Karpas-422 (cell line): Measurements from ENCODE around the gene PDE2A. TPM values are rescaled to one million over a fixed set of nuclear protein-coding genes. Genes with fewer than 3 reads are reported as not detected.

Experiments
- DNase-seq: peaks from one replicate; pipeline ENCODE4 v3.0.0-alpha.2; 2015
- H2AFZ ChIP-seq: fragments of 200-600 bp; sonication (generic); 2 replicates; pipeline ENCODE4 v1.6.1; 2014; ENCODE audit warnings: antibody characterized with exemption, low read length, mixed read lengths
- H3K27ac ChIP-seq: fragments of 200-600 bp; sonication (generic); 2 replicates; pipeline ENCODE4 v1.5.1; 2014; ENCODE audit warnings: mild to moderate bottlenecking, low read length, moderate library complexity
- H3K27me3 ChIP-seq: fragments of 200-600 bp; sonication (generic); 2 replicates; pipeline ENCODE4 v1.6.1; 2014; ENCODE audit warnings: low read length, mixed read lengths
- H3K36me3 ChIP-seq: fragments of 200-600 bp; sonication (generic); 2 replicates; pipeline ENCODE4 v1.6.1; 2014; ENCODE audit warnings: low read length, mixed read lengths; ENCODE audit not compliant: insufficient read depth
- H3K4me1 ChIP-seq: fragments of 200-600 bp; sonication (generic); 2 replicates; pipeline ENCODE4 v1.6.1; 2014; ENCODE audit warnings: mild to moderate bottlenecking, low read length, mixed read lengths
- H3K4me2 ChIP-seq: fragments of 200-600 bp; sonication (generic); 2 replicates; pipeline ENCODE4 v1.6.1; 2014; ENCODE audit warnings: low read length, low read depth, mild to moderate bottlenecking; ENCODE audit not compliant: poor library complexity, severe bottlenecking
- H3K4me3 ChIP-seq: fragments of 200-600 bp; sonication (generic); 2 replicates; pipeline ENCODE4 v1.5.1; 2014; ENCODE audit warnings: mild to moderate bottlenecking, antibody characterized with exemption, low read length, mixed read lengths
- H3K79me2 ChIP-seq: fragments of 200-600 bp; sonication (generic); 2 replicates; pipeline ENCODE4 v1.6.1; 2014; ENCODE audit warnings: mild to moderate bottlenecking, low read length, mixed read lengths
- H3K9ac ChIP-seq: fragments of 200-600 bp; sonication (generic); 2 replicates; pipeline ENCODE4 v1.6.0; 2014; ENCODE audit warnings: low read length
- H3K9me2 ChIP-seq: fragments of 200-600 bp; sonication (generic), shearing (Covaris generic); replicated peaks from 2 replicates; pipeline ENCODE4 v1.6.0; 2014; ENCODE audit warnings: mild to moderate bottlenecking, low read length, moderate library complexity; ENCODE audit not compliant: insufficient read depth
- H3K9me3 ChIP-seq: fragments of 300-700, 200-600 bp; sonication (generic); 2 replicates; pipeline ENCODE4 v1.6.1; 2014; ENCODE audit warnings: low read length, mixed read lengths
- H4K20me1 ChIP-seq: fragments of 200-600 bp; sonication (generic); 2 replicates; pipeline ENCODE4 v1.6.1; 2014; ENCODE audit warnings: mild to moderate bottlenecking, antibody characterized with exemption, low read length, low read depth; ENCODE audit not compliant: insufficient read depth
- total RNA-seq: library from RNA; depleted of rRNA; stranded (reverse); fragments of >200 nt; shearing (Covaris generic); gene quantifications from 2 replicates; pipeline ENCODE4 v1.2.3, GENCODE V29; 2014; ENCODE audit warnings: low replicate concordance; rRNA removed

The PDE2A gene
- total RNA-seq = 1.8 and 10.4 TPM in 2 replicates

- H3K79me2 ChIP-seq = no peaks in the 10 kb centered on the region
- H3K4me3 ChIP-seq = no peak within 1 kb of the TSS
- H3K9me3 ChIP-seq = no peaks in the 10 kb centered on the region; the same call in 1 of the 2 replicates
- H3K9me2 ChIP-seq = no peaks in the 10 kb centered on the region
- H3K27ac ChIP-seq = no peak within 1 kb of the TSS
- H2AFZ ChIP-seq = no peak within 1 kb of the TSS
- no peak within 1 kb of the TSS for H3K9ac ChIP-seq
- no peak within 1 kb of the TSS for H3K4me2 ChIP-seq
- H3K4me1 ChIP-seq = no peaks in the 10 kb centered on the region
- peaks cover 18% of the 10 kb centered on the region; the same call in 1 of the 2 replicates for H4K20me1 ChIP-seq
- peaks cover 17% of the 10 kb centered on the region for H3K36me3 ChIP-seq
- DNase-seq = no peak
- no peaks in the 10 kb centered on the region for H3K27me3 ChIP-seq
Observed at GRCh38 chr11:72673943-72674828, at the start of gene PDE2A. PDE2A (minus strand) TSS chr11:72674422; CDS start chr11:72674207, 215 bp downstream.

GRCh38 chr11:72723508-72723907 lies 49.3 kb upstream of the PDE2A start:
- Histone ChIP-seq H3K36me3 (no peaks in the 10 kb centered on the region; the same call in 1 of the 2 replicates), H3K4me3 (no peak overlapping the region), H3K4me1 (peaks cover 75% of the 10 kb centered on the region), H3K79me2 (peaks cover 91% of the 10 kb centered on the region), H3K9ac (no peak overlapping the region), H2AFZ (no peak overlapping the region), H3K4me2 (peak overlapping the region; percentile 95), H3K9me3 (no peaks in the 10 kb centered on the region), H4K20me1 (peaks cover 50% of the 10 kb centered on the region), H3K27me3 (no peaks in the 10 kb centered on the region), H3K9me2 (no peaks in the 10 kb centered on the region), H3K27ac (no peak overlapping the region)
- no peak for DNase-seq

- Histone ChIP-seq H3K4me3 (peak overlapping the region; percentile 88), H4K20me1 (peaks cover 62% of the 10 kb centered on the region), H3K27ac (peak overlapping the region; percentile 82), H3K4me2 (peak overlapping the region; percentile 95), H3K9me3 (no peaks in the 10 kb centered on the region), H3K9ac (peak overlapping the region; percentile 91), H3K27me3 (no peaks in the 10 kb centered on the region), H3K9me2 (no peaks in the 10 kb centered on the region), H3K4me1 (peaks cover 69% of the 10 kb centered on the region), H2AFZ (no peak overlapping the region), H3K79me2 (peaks cover 91% of the 10 kb centered on the region), H3K36me3 (no peaks in the 10 kb centered on the region; the same call in 1 of the 2 replicates)
- peak; percentile 93 for DNase-seq
Observed at GRCh38 chr11:72722050-72722748, 48.0 kb upstream of the PDE2A start.

GRCh38 chr11:72721689-72722049 lies 47.4 kb upstream of the PDE2A start:
- Histone ChIP-seq H3K4me2 (peak overlapping the region; percentile 95), H4K20me1 (peaks cover 65% of the 10 kb centered on the region), H3K4me3 (peak overlapping the region; percentile 88), H3K27me3 (no peaks in the 10 kb centered on the region), H2AFZ (no peak overlapping the region), H3K9me2 (no peaks in the 10 kb centered on the region), H3K9ac (peak overlapping the region; percentile 91), H3K9me3 (no peaks in the 10 kb centered on the region), H3K79me2 (peaks cover 93% of the 10 kb centered on the region), H3K36me3 (no peaks in the 10 kb centered on the region; the same call in 1 of the 2 replicates), H3K27ac (peak overlapping the region; percentile 82), H3K4me1 (peaks cover 69% of the 10 kb centered on the region)
- DNase-seq = no peak

- H3K27me3 ChIP-seq = no peaks in the 10 kb centered on the region
- no peaks in the 10 kb centered on the region for H3K9me2 ChIP-seq
- peaks cover 69% of the 10 kb centered on the region for H3K4me1 ChIP-seq
- no peaks in the 10 kb centered on the region for H3K9me3 ChIP-seq
- H2AFZ ChIP-seq = no peak overlapping the region
- peak overlapping the region; percentile 82 for H3K27ac ChIP-seq
- peaks cover 69% of the 10 kb centered on the region for H4K20me1 ChIP-seq
- peak; percentile 62 for DNase-seq
- H3K4me3 ChIP-seq = peak overlapping the region; percentile 88
- peak overlapping the region; percentile 91 for H3K9ac ChIP-seq
- peaks cover 97% of the 10 kb centered on the region for H3K79me2 ChIP-seq
- no peaks in the 10 kb centered on the region; the same call in 1 of the 2 replicates for H3K36me3 ChIP-seq
- H3K4me2 ChIP-seq = peak overlapping the region; percentile 95
Observed at GRCh38 chr11:72721276-72721675, 47.1 kb upstream of the PDE2A start.

- no peak for DNase-seq
- peaks cover 65% of the 10 kb centered on the region for H4K20me1 ChIP-seq
- no peaks in the 10 kb centered on the region for H3K9me3 ChIP-seq
- H3K9me2 ChIP-seq = no peaks in the 10 kb centered on the region
- peak overlapping the region; percentile 88 for H3K4me3 ChIP-seq
- H3K27me3 ChIP-seq = no peaks in the 10 kb centered on the region
- H3K79me2 ChIP-seq = peaks cover 95% of the 10 kb centered on the region
- H3K36me3 ChIP-seq = no peaks in the 10 kb centered on the region; the same call in 1 of the 2 replicates
- H2AFZ ChIP-seq = no peak overlapping the region
- peak overlapping the region; percentile 95 for H3K4me2 ChIP-seq
- H3K27ac ChIP-seq = peak overlapping the region; percentile 82
- H3K9ac ChIP-seq = peak overlapping the region; percentile 91
- H3K4me1 ChIP-seq = peaks cover 68% of the 10 kb centered on the region
Observed at GRCh38 chr11:72720784-72721183, 46.6 kb upstream of the PDE2A start.

- Histone ChIP-seq H3K4me3 (peak overlapping the region; percentile 88; the same call in 1 of the 2 replicates), H3K27me3 (no peaks in the 10 kb centered on the region), H3K79me2 (peaks cover 94% of the 10 kb centered on the region), H3K27ac (peak overlapping the region; percentile 82), H2AFZ (no peak overlapping the region), H3K9me3 (no peaks in the 10 kb centered on the region), H3K4me2 (peak overlapping the region; percentile 95), H4K20me1 (peaks cover 61% of the 10 kb centered on the region; the same call in 1 of the 2 replicates), H3K4me1 (peaks cover 62% of the 10 kb centered on the region), H3K9me2 (no peaks in the 10 kb centered on the region), H3K36me3 (no peaks in the 10 kb centered on the region; the same call in 1 of the 2 replicates), H3K9ac (peak overlapping the region; percentile 91)
- no peak for DNase-seq
Observed at GRCh38 chr11:72720047-72720446, 45.8 kb upstream of the PDE2A start.

- H3K9me2 ChIP-seq = no peaks in the 10 kb centered on the region
- H3K4me2 ChIP-seq = peak overlapping the region; percentile 95
- no peak overlapping the region for H2AFZ ChIP-seq
- H3K9ac ChIP-seq = peak overlapping the region; percentile 91
- H3K27me3 ChIP-seq = no peaks in the 10 kb centered on the region
- H3K79me2 ChIP-seq = peaks cover 94% of the 10 kb centered on the region
- peaks cover 59% of the 10 kb centered on the region; the same call in 1 of the 2 replicates for H4K20me1 ChIP-seq
- H3K9me3 ChIP-seq = no peaks in the 10 kb centered on the region
- H3K27ac ChIP-seq = peak overlapping the region; percentile 82
- DNase-seq = no peak
- no peaks in the 10 kb centered on the region; the same call in 1 of the 2 replicates for H3K36me3 ChIP-seq
- peaks cover 58% of the 10 kb centered on the region for H3K4me1 ChIP-seq
- H3K4me3 ChIP-seq = peak overlapping the region; percentile 88; the same call in 1 of the 2 replicates
Observed at GRCh38 chr11:72719551-72719950, 45.3 kb upstream of the PDE2A start.
